Epithelial cell of proximal tubule (primary cell): Measurements from ENCODE around the gene SNX27. TPM values are rescaled to one million over a fixed set of nuclear protein-coding genes. Genes with fewer than 3 reads are reported as not detected.
"Not testable (repeated sequence)": the region's sequence is repeated elsewhere in the genome, so short reads cannot be mapped to it uniquely, and the experiment has no call there.

Experiments
- DNase-seq: peaks from one replicate; pipeline ENCODE4 v3.0.0-alpha.2; 2011; ENCODE audit warnings: low read depth
- H3K4me3 ChIP-seq: 2 replicates; pipeline ENCODE4 v1.5.1; 2011; ENCODE audit warnings: low read depth, mild to moderate bottlenecking, low read length
- CTCF ChIP-seq: conservative IDR thresholded peaks from 2 replicates; pipeline ENCODE4 v1.5.1; 2012; ENCODE audit warnings: low read depth, mild to moderate bottlenecking, low read length
- total RNA-seq: library from RNA; depleted of rRNA; stranded (reverse); fragments of >200 nt; gene quantifications from 2 replicates; pipeline ENCODE4 v1.2.3, GENCODE V29; 2015

SNX27 gene
- total RNA-seq, 1 donor from 2014 or later, result 13.2 TPM

GRCh38 chr1:151653397-151653796 lies 41.5 kb downstream of the SNX27 start:
- TF ChIP-seq CTCF, result no peak
- no peak for DNase-seq
- H3K4me3 ChIP-seq, result no peak overlapping the region

- TF ChIP-seq CTCF, result no peak
- no peak for DNase-seq
- H3K4me3 ChIP-seq, result no peak overlapping the region
Observed at GRCh38 chr1:151655371-151655770, 43.5 kb downstream of the SNX27 start.

GRCh38 chr1:151661751-151662150 lies 49.9 kb downstream of the SNX27 start:
- no peak for DNase-seq
- no peak overlapping the region for H3K4me3 ChIP-seq
- no peak for TF ChIP-seq CTCF

GRCh38 chr1:151668090-151668489 lies 56.2 kb downstream of the SNX27 start:
- no peak for TF ChIP-seq CTCF
- no peak overlapping the region for H3K4me3 ChIP-seq
- DNase-seq, result no peak

- H3K4me3 ChIP-seq, DNase-seq: not testable (repeated sequence)
Observed at GRCh38 chr1:151670036-151670675, 58.3 kb downstream of the SNX27 start.

GRCh38 chr1:151673407-151673806 lies 61.6 kb downstream of the SNX27 start:
- DNase-seq, result no peak
- no peak for TF ChIP-seq CTCF
- no peak overlapping the region for H3K4me3 ChIP-seq

GRCh38 chr1:151680391-151680790 lies 68.5 kb downstream of the SNX27 start:
- no peak overlapping the region for H3K4me3 ChIP-seq
- no peak for DNase-seq
- TF ChIP-seq CTCF, result no peak
